ENCODE data around the gene CDC42EP3. TPM values are rescaled to one million over a fixed set of nuclear protein-coding genes. Genes with fewer than 3 reads are reported as not detected.

The CDC42EP3 gene
- total RNA-seq, 4 donors from 2014 or later, result 12.1 to 54.9 (median 29.9) TPM

DNA sequence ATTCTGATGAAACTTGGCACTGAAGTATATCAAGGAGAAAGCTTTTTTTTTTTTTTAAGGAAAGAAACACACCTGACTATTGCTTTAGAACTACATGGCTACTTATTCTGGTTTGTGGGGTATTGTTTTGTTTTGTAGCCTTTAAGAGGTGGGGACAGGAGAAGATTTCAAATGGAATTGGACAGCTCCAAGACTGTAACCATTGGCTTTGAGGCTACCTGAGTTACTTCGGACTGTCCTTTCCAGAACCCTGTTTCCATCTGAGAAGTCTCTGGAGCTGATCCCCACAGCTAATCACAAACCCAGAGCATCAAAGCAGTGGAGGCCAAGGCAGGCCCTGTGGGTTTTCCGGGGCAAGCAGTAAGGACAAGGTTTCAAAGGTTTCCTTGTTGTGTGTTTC is 4.7 kb downstream of the CDC42EP3 start:
- TF ChIP-seq, protein P1, sequence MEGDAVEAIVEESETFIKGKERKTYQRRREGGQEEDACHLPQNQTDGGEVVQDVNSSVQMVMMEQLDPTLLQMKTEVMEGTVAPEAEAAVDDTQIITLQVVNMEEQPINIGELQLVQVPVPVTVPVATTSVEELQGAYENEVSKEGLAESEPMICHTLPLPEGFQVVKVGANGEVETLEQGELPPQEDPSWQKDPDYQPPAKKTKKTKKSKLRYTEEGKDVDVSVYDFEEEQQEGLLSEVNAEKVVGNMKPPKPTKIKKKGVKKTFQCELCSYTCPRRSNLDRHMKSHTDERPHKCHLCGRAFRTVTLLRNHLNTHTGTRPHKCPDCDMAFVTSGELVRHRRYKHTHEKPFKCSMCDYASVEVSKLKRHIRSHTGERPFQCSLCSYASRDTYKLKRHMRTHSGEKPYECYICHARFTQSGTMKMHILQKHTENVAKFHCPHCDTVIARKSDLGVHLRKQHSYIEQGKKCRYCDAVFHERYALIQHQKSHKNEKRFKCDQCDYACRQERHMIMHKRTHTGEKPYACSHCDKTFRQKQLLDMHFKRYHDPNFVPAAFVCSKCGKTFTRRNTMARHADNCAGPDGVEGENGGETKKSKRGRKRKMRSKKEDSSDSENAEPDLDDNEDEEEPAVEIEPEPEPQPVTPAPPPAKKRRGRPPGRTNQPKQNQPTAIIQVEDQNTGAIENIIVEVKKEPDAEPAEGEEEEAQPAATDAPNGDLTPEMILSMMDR (IDR thresholded peaks at IDR 0.05), result no peak
- ATAC-seq (ENCODE audit: low FRiP score), result no peak

DNA sequence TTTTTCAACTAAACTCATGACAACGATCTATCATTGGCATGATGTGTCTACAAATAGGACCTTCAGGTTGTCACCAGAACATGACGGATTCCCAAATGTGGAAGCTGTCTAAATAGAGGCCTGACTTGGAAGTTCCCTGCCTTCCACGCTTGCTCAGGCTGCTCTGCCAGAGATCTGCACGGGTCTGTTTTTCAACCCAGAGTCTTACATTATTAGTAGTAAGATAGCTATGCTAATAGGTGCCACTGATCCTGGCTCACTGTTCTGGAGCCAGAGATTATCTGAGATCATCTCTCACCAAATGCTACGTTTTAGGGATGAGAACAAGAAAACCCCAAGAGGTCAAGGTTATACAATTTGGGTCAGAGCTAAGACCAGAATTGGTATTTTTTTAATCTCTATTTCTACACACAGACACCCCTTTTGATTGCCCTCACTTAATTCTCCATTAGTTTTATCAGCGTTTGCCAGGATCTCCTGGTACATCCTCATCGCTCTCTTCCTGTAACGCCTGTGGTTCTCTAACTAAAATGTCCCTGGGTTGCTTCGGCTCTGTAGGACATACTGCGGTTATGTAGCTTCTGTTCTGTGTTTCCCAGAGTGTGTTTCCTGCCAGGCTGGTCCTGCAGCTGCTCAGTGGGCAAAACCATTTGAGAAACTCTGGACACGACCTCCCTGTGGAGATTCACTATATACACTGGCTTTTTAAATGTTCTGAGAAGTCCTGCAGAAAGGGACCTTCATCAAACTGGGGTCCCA is 5.7 kb downstream of the CDC42EP3 start:
- ATAC-seq (ENCODE audit: low FRiP score), result no peak
- TF ChIP-seq, protein P1 (IDR thresholded peaks at IDR 0.05), result no peak
- DNase-seq (ENCODE audit: low spot score), result no peak

More for the DNA sequence above, 4.7 kb downstream of the CDC42EP3 start:
- no peak for DNase-seq (ENCODE audit: low spot score)

- DNase-seq (ENCODE audit: low spot score) (no peak), ATAC-seq (ENCODE audit: low FRiP score) (no peak)
- TF ChIP-seq, protein P1 (IDR thresholded peaks at IDR 0.05), result no peak
Measured at GRCh38 chr2:37665043-37665442, 6.4 kb downstream of the CDC42EP3 start.

- DNase-seq (ENCODE audit: low spot score) (no peak), ATAC-seq (ENCODE audit: low FRiP score) (no peak)
- TF ChIP-seq, protein P1 (IDR thresholded peaks at IDR 0.05), result no peak
Measured at GRCh38 chr2:37664231-37664643, 7.2 kb downstream of the CDC42EP3 start.

GRCh38 chr2:37663390-37663789 is 8.1 kb downstream of the CDC42EP3 start:
- TF ChIP-seq, protein P1 (IDR thresholded peaks at IDR 0.05), result no peak
- ATAC-seq (ENCODE audit: low FRiP score) (no peak), DNase-seq (ENCODE audit: low spot score) (no peak)

GRCh38 chr2:37659723-37660122 is 11.7 kb downstream of the CDC42EP3 start:
- DNase-seq (ENCODE audit: low spot score), result no peak
- ATAC-seq (ENCODE audit: low FRiP score), result no peak
- TF ChIP-seq, protein P1 (IDR thresholded peaks at IDR 0.05), result no peak

GRCh38 chr2:37658682-37659081 is 12.8 kb downstream of the CDC42EP3 start:
- TF ChIP-seq, protein P1 (IDR thresholded peaks at IDR 0.05), result no peak
- DNase-seq (ENCODE audit: low spot score), result no peak
- no peak for ATAC-seq (ENCODE audit: low FRiP score)

Measured in omental fat pad (tissue), 4 donors.